GM12873 (cell line): ENCODE results near the gene EYS.

Experiments
- CTCF ChIP-seq: IDR thresholded peaks from 2 replicates; pipeline ENCODE4 v1.5.1; 2012; ENCODE audit warnings: low read depth, mild to moderate bottlenecking, moderate library complexity, low read length, control low read depth; ENCODE audit not compliant: insufficient read depth; ENCODE audit errors: missing control alignments

The EYS gene

GRCh38 chr6:65631711-65632110, 75.3 kb downstream of the EYS start:
- TF ChIP-seq CTCF: no peak

GRCh38 chr6:65627015-65627414, 80.0 kb downstream of the EYS start:
- no peak for TF ChIP-seq CTCF

- TF ChIP-seq CTCF: no peak
These were observed 83.5 kb downstream of the EYS start for GRCh38 chr6:65623566-65623965.

- TF ChIP-seq CTCF: no peak
These were observed 96.3 kb downstream of the EYS start for GRCh38 chr6:65610746-65611145.

- TF ChIP-seq CTCF: no peak
These were observed 111.5 kb downstream of the EYS start for GRCh38 chr6:65595540-65595939.

GRCh38 chr6:65570340-65570739, 136.7 kb downstream of the EYS start:
- no peak for TF ChIP-seq CTCF

GRCh38 chr6:65569505-65569904, 137.5 kb downstream of the EYS start:
- TF ChIP-seq CTCF: no peak
